H1 (cell line): ENCODE data around the gene GALNT9. TPM values are rescaled to one million over a fixed set of nuclear protein-coding genes. Genes with fewer than 3 reads are reported as not detected.

Source experiments
- CTCF ChIA-PET: fragments of 300-600 bp; sonication (Branson Sonifier 250); formaldehyde crosslinking; loops from one replicate; lab custom pipeline; 2021; ENCODE audit not compliant: partially characterized antibody; lab: Charles Lee
- POLR2A ChIA-PET: fragments of 300-600 bp; sonication (Branson Sonifier 250); formaldehyde crosslinking; loops from one replicate; lab custom pipeline; 2021; ENCODE audit warnings: inconsistent platforms; ENCODE audit not compliant: partially characterized antibody; lab: Charles Lee
- DNase-seq, 2 experiments: peaks; one replicate each; pipeline versions ENCODE4 v3.0.0 to v3.0.0-alpha.2; 2010 to 2022; ENCODE audit warnings: low spot score in 2 of 2, low read depth in 1 of 2, mixed read lengths in 1 of 2
- FAIRE-seq: peaks from 2 replicates; lab custom pipeline; 2011; peaks lifted over from hg19 to GRCh38; lab: Jason Lieb, UNC
- H2AFZ ChIP-seq: 2 replicates; pipeline ENCODE4 v1.8.1; 2012; ENCODE audit warnings: low read length, inconsistent platforms
- H2AK5ac ChIP-seq: 2 replicates; pipeline ENCODE4 v1.6.1; 2013; ENCODE audit warnings: low read depth, low read length
- H2BK120ac ChIP-seq: replicated peaks from 2 replicates; pipeline ENCODE3; 2013; ENCODE audit warnings: low read depth, low read length, inconsistent platforms
- H2BK12ac ChIP-seq: 2 replicates; pipeline ENCODE4 v1.6.1; 2013; ENCODE audit warnings: low read depth, low read length
- H2BK15ac ChIP-seq: 2 replicates; pipeline ENCODE4 v1.6.1; 2013; ENCODE audit warnings: low read length
- H2BK20ac ChIP-seq: 2 replicates; pipeline ENCODE4 v1.6.1; 2013; ENCODE audit warnings: low read length
- H2BK5ac ChIP-seq: 2 replicates; pipeline ENCODE4 v1.6.1; 2013; ENCODE audit warnings: low read depth, low read length
- H3K14ac ChIP-seq: 2 replicates; pipeline ENCODE4 v1.6.1; 2013; ENCODE audit warnings: inconsistent platforms; ENCODE audit not compliant: insufficient read length
- H3K18ac ChIP-seq: 2 replicates; pipeline ENCODE4 v1.6.1; 2013; ENCODE audit warnings: low read length; ENCODE audit errors: extremely low read depth
- H3K23ac ChIP-seq: 2 replicates; pipeline ENCODE4 v1.6.1; 2013; ENCODE audit warnings: inconsistent platforms; ENCODE audit not compliant: insufficient read length
- H3K23me2 ChIP-seq: 2 replicates; pipeline ENCODE4 v1.6.1; 2013; ENCODE audit warnings: low read depth, low read length
- H3K27ac ChIP-seq: 2 replicates; pipeline ENCODE4 v1.6.1; 2011; ENCODE audit warnings: low read depth, low read length, inconsistent platforms
- H3K27me3 ChIP-seq, 4 experiments: replicated peaks in 1 of 4; 1 replicate in 1 of 4; 2 replicates in 3 of 4; pipeline versions ENCODE4 v1.6.1 to v1.8.1; 2011 to 2013; ENCODE audit warnings: low read length in 3 of 4, mild to moderate bottlenecking in 3 of 4, inconsistent platforms in 2 of 4, mixed read lengths in 2 of 4, moderate library complexity in 1 of 4; ENCODE audit not compliant: control insufficient read depth in 3 of 4, insufficient read depth in 3 of 4; ENCODE audit errors: extremely low read depth in 1 of 4
- H3K36me3 ChIP-seq, 4 experiments: 2 replicates each; pipeline versions ENCODE4 v1.6.1 to v1.8.1; 2011 to 2013; ENCODE audit warnings: mild to moderate bottlenecking in 4 of 4, low read length in 3 of 4, moderate library complexity in 2 of 4, control low read depth in 1 of 4, inconsistent platforms in 1 of 4; ENCODE audit not compliant: insufficient read depth in 4 of 4, control insufficient read depth in 2 of 4
- H3K4ac ChIP-seq: replicated peaks from 2 replicates; pipeline ENCODE3; 2013; ENCODE audit warnings: low read length, low read depth, mixed read lengths, inconsistent platforms; ENCODE audit not compliant: insufficient read length
- H3K4me1 ChIP-seq, 4 experiments: replicated peaks in 1 of 4; 1 replicate in 1 of 4; 2 replicates in 3 of 4; pipeline versions ENCODE4 v1.6.1 to v1.8.1; 2011 to 2013; ENCODE audit warnings: low read length in 3 of 4, inconsistent platforms in 2 of 4, mixed read lengths in 1 of 4; ENCODE audit not compliant: insufficient read depth in 4 of 4, control insufficient read depth in 3 of 4
- H3K4me2 ChIP-seq, 2 experiments: 2 replicates each; pipeline versions ENCODE4 v1.6.1 to v1.8.1; 2011 to 2013; ENCODE audit warnings: low read depth in 2 of 2, low read length in 2 of 2, control low read depth in 1 of 2, inconsistent platforms in 1 of 2, mild to moderate bottlenecking in 1 of 2; ENCODE audit not compliant: insufficient read depth in 1 of 2
- H3K4me3 ChIP-seq, 4 experiments: fragments of 200-600, 300-600 bp in 1 of 4; sonication (generic), shearing (Covaris generic), sonication (Bioruptor Twin) in 1 of 4; 2 replicates each; pipeline versions ENCODE4 v1.5.1 to v1.8.1; 2011 to 2016; ENCODE audit warnings: low read length in 4 of 4, low read depth in 3 of 4, control low read depth in 2 of 4, inconsistent platforms in 2 of 4, mild to moderate bottlenecking in 2 of 4, mixed read lengths in 1 of 4, moderate library complexity in 1 of 4; ENCODE audit not compliant: insufficient read depth in 2 of 4; ENCODE audit errors: extremely low read depth in 1 of 4
- H3K56ac ChIP-seq: replicated peaks from 2 replicates; pipeline ENCODE3; 2013; ENCODE audit warnings: low read depth, mild to moderate bottlenecking, mixed read lengths, low read length, inconsistent platforms; ENCODE audit not compliant: insufficient read length
- H3K79me1 ChIP-seq: 2 replicates; pipeline ENCODE4 v1.6.1; 2013; ENCODE audit warnings: low read depth, low read length, control low read depth
- H3K79me2 ChIP-seq, 2 experiments: 2 replicates each; pipeline versions ENCODE4 v1.6.1 to v1.8.1; 2012 to 2013; ENCODE audit warnings: low read length in 2 of 2, mild to moderate bottlenecking in 2 of 2, inconsistent platforms in 1 of 2; ENCODE audit not compliant: insufficient read depth in 2 of 2, control insufficient read depth in 1 of 2
- H3K9ac ChIP-seq, 4 experiments: replicated peaks in 1 of 4; 1 replicate in 1 of 4; 2 replicates in 3 of 4; pipeline versions ENCODE4 v1.6.1 to v1.8.1; 2011 to 2013; ENCODE audit warnings: low read depth in 3 of 4, low read length in 3 of 4, control low read depth in 2 of 4, mild to moderate bottlenecking in 2 of 4, moderate library complexity in 2 of 4, inconsistent platforms in 1 of 4; ENCODE audit errors: extremely low read depth in 1 of 4
- H3K9me3 ChIP-seq, 2 experiments: 2 replicates each; pipeline versions ENCODE4 v1.6.1 to v1.8.1; 2012 to 2013; ENCODE audit warnings: mild to moderate bottlenecking in 2 of 2, moderate library complexity in 2 of 2, control low read depth in 1 of 2, inconsistent platforms in 1 of 2, low read depth in 1 of 2, low read length in 1 of 2, mixed read lengths in 1 of 2; ENCODE audit not compliant: insufficient read depth in 2 of 2
- H4K20me1 ChIP-seq, 2 experiments: replicated peaks in 1 of 2; 2 replicates each; pipeline versions ENCODE3 to v1.8.1; 2011 to 2013; ENCODE audit warnings: inconsistent platforms in 2 of 2, low read length in 2 of 2, mild to moderate bottlenecking in 1 of 2; ENCODE audit not compliant: insufficient read depth in 2 of 2, control insufficient read depth in 1 of 2
- H4K5ac ChIP-seq: 2 replicates; pipeline ENCODE4 v1.6.1; 2013; ENCODE audit warnings: low read length, low read depth, mixed read lengths, inconsistent platforms; ENCODE audit not compliant: insufficient read length
- H4K8ac ChIP-seq: 2 replicates; pipeline ENCODE4 v1.8.0; 2013; ENCODE audit warnings: mild to moderate bottlenecking, moderate library complexity, low read length, inconsistent platforms; ENCODE audit not compliant: insufficient read depth; ENCODE audit errors: extremely low read depth
- H4K91ac ChIP-seq: replicated peaks from 2 replicates; pipeline ENCODE3; 2013; ENCODE audit warnings: low read length, mixed read lengths, inconsistent platforms; ENCODE audit not compliant: insufficient read length
- BRCA1 ChIP-seq: IDR thresholded peaks from 2 replicates; pipeline ENCODE4 v1.6.1; 2012; ENCODE audit warnings: low read depth, low read length, improper control_type of control experiment
- CBX5 ChIP-seq: fragments of 300-800, 300-1000 bp; sonication (generic); IDR thresholded peaks from 2 replicates; pipeline ENCODE4 v1.7.1; 2016; ENCODE audit warnings: antibody characterized with exemption, low read length, low read depth
- CREB1 ChIP-seq: IDR thresholded peaks from 2 replicates; pipeline ENCODE4 v1.6.1; 2012; ENCODE audit warnings: inconsistent platforms
- EZH2 ChIP-seq: fragments of 200-600 bp; sonication (generic); IDR thresholded peaks from 2 replicates; pipeline ENCODE4 v1.7.1; 2012; ENCODE audit warnings: low read depth, mild to moderate bottlenecking, moderate library complexity, low read length, inconsistent platforms; ENCODE audit not compliant: severe bottlenecking
- FOSL1 ChIP-seq: IDR thresholded peaks from 2 replicates; pipeline ENCODE4 v1.6.1; 2011; ENCODE audit warnings: mild to moderate bottlenecking, low read depth, low read length, moderate library complexity; ENCODE audit not compliant: insufficient read depth
- NANOG ChIP-seq: IDR thresholded peaks from 2 replicates; pipeline ENCODE4 v1.6.1; 2011; ENCODE audit warnings: low read length, low read depth, mild to moderate bottlenecking, inconsistent platforms; ENCODE audit not compliant: insufficient read depth, poor library complexity, severe bottlenecking
- NRF1 ChIP-seq: IDR thresholded peaks from 2 replicates; pipeline ENCODE4 v1.6.1; 2011; ENCODE audit warnings: mild to moderate bottlenecking, low read depth, low read length, improper control_type of control experiment
- PHF8 ChIP-seq: fragments of 200-600 bp; sonication (generic); conservative IDR thresholded peaks from 2 replicates; pipeline ENCODE4 v1.7.1; 2012; ENCODE audit warnings: low read depth, mild to moderate bottlenecking, inconsistent platforms, low read length, moderate library complexity
- POLR2A ChIP-seq, 2 experiments: IDR thresholded peaks; 1 replicate in 1 of 2; 2 replicates in 1 of 2; pipeline ENCODE4 v1.6.1; 2011; ENCODE audit warnings: low read depth in 2 of 2, low read length in 2 of 2, mild to moderate bottlenecking in 2 of 2; ENCODE audit errors: control extremely low read depth in 1 of 2
- RNF2 ChIP-seq: fragments of 200-900, 300-1000 bp; sonication (generic); IDR thresholded peaks from 2 replicates; pipeline ENCODE4 v1.7.1; 2016; ENCODE audit warnings: borderline replicate concordance, low read depth, mild to moderate bottlenecking, antibody characterized with exemption, low read length; ENCODE audit not compliant: poor library complexity, severe bottlenecking; ENCODE audit errors: missing control alignments
- SAP30 ChIP-seq: fragments of 300-600 bp; sonication (generic); IDR thresholded peaks from 2 replicates; pipeline ENCODE4 v1.7.1; 2012; ENCODE audit warnings: low read length, moderate library complexity, mild to moderate bottlenecking, inconsistent platforms; ENCODE audit not compliant: insufficient read depth, insufficient replicate concordance
- SRF ChIP-seq: IDR thresholded peaks from 2 replicates; pipeline ENCODE4 v1.6.1; 2011; ENCODE audit warnings: mild to moderate bottlenecking, low read depth, low read length, moderate library complexity
- WGBS, 2 experiments: shearing (Covaris generic) in 1 of 2; methylation state at CpG; one replicate each; pipeline versions ENCODE4 v1.1.6 to v1.1.7; 2013 to 2015; ENCODE audit warnings: low lambda C conversion rate in 2 of 2, mixed read lengths in 2 of 2, inconsistent platforms in 1 of 2, low coverage in 1 of 2, missing lambda C conversion rate in 1 of 2; ENCODE audit not compliant: insufficient replicate concordance in 2 of 2, insufficient coverage in 1 of 2, insufficient read length in 1 of 2; ENCODE audit errors: extremely low coverage in 1 of 2, missing lambda C conversion rate in 1 of 2; 5-methylcytosine and 5-hydroxymethylcytosine counted together
- polyA plus RNA-seq, 7 experiments: library from polyadenylated mRNA; depleted of rRNA in 3 of 7; stranded (reverse) in 5 of 7; unstranded in 2 of 7; fragments of >200 nt in 5 of 7; fragments of 200-250 nt in 2 of 7; gene quantifications; 1 replicate in 5 of 7; 2 replicates in 1 of 7; 4 replicates in 1 of 7; pipeline versions ENCODE4 v1.2.1 to v1.2.3, GENCODE V29; 2011 to 2013; ENCODE audit warnings: missing spikeins in 2 of 7, mixed read lengths in 2 of 7
- total RNA-seq: library from RNA; stranded (reverse); fragmentation: NEBNext Ultra II Directional; extraction: Animal tissue kit (Norgen Biotek cat#: 25700); gene quantifications from 2 replicates; pipeline ENCODE4 v1.2.1, GENCODE V29; 2021

GALNT9 gene
- total and polyA plus RNA-seq, 2 of the 8 experiments (the other 6 are each of a cell fraction or from before 2014, with no cell fraction given): 2.0 to 3.6 TPM

DNA sequence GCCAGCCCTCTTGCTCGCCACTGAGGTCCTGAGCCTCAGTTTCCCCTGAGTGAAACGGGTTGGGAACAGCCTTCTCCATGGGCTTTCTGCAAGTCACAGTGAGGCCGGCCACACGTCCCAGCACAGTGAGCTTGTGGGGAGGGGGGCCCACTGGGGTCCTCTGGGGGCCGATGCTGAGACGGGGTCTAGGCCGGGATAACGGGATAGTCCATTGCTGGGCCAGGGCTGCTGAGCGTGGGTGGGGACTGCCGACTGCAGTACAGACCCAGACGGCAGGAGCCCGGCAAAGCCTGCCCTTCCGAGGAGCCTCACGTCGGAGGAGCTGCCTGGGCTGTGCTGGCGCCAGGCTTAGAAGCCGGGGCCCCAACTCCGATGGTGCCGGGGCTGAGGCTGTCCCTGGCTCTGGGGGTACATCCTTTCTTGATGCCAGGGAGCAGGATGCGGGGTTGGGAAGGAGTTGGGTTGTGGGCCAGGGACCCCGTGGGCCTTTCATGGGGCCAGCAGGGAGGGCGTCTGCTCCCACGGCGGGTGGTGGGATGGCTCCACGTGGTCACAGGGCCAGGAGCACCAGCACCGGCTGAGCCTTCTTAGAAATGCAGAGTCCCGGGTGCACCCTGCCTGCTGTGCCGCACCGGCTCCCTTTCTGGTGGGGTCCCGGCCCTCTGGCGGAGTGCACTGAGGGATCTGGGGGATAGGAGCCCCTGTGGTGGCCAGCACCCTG lies 160.9 kb downstream of the GALNT9 start:
- no peak overlapping the region for H3K4ac ChIP-seq
- H2BK12ac ChIP-seq: no peak overlapping the region
- H2AK5ac ChIP-seq: no peak overlapping the region
- H2AFZ ChIP-seq: no peak overlapping the region
- DNase-seq (no peak), FAIRE-seq (no peak)
- H3K9ac ChIP-seq: no peak overlapping the region
- H3K4me3 ChIP-seq: no peak overlapping the region
- H3K27ac ChIP-seq: no peak overlapping the region
- no peak overlapping the region for H4K91ac ChIP-seq
- H3K4me1 ChIP-seq: no peaks in the 10 kb centered on the region
- no peak overlapping the region for H3K23ac ChIP-seq
- ChIA-PET CTCF (interaction anchor here (1.0 to 1.4 kb wide), 3 partner anchors 10 to 246 kb away, joined by 3 to 4 read pairs (median 4); no protein-coding TSS in a partner anchor), POLR2A (interaction anchor here (1.0 to 1.5 kb wide), 3 partner anchors 11 to 21 kb away, joined by 3 read pairs; no protein-coding TSS in a partner anchor)
- H3K14ac ChIP-seq: no peak overlapping the region
- no peak overlapping the region for H3K18ac ChIP-seq
- H4K20me1 ChIP-seq: peaks cover 0 to 11% of the 10 kb centered on the region in 2 experiments
- H3K27me3 ChIP-seq: peaks cover 0 to 12% (median 9%) of the 10 kb centered on the region in 4 experiments; a peak in 4 of 7 replicates
- H3K79me1 ChIP-seq: no peaks in the 10 kb centered on the region
- 0 out of 2 replicates have a peak overlapping the region, but pooled peaks have one; percentile 25 for H4K8ac ChIP-seq
- H2BK15ac ChIP-seq: no peak overlapping the region
- H3K23me2 ChIP-seq: peaks cover 15% of the 10 kb centered on the region; the same call in 1 of the 2 replicates
- no peak overlapping the region for H2BK120ac ChIP-seq
- no peaks in the 10 kb centered on the region for H3K79me2 ChIP-seq
- no peak overlapping the region for H3K56ac ChIP-seq
- whole genome bisulfite sequencing, 2 experiments: 90% methylated on average over 26 of the region's 31 CpGs; no CpG with 5 or more reads in 1 of the 2 experiments
- no peak overlapping the region for H4K5ac ChIP-seq
- H3K4me2 ChIP-seq: no peak overlapping the region
- H3K9me3 ChIP-seq: no peaks in the 10 kb centered on the region
- H3K36me3 ChIP-seq: no peaks in the 10 kb centered on the region
- no peak overlapping the region for H2BK20ac ChIP-seq
- H2BK5ac ChIP-seq: no peak overlapping the region
- no peak for TF ChIP-seq EZH2
- TF ChIP-seq FOSL1: no peak
- no peak for TF ChIP-seq CREB1
- no peak for TF ChIP-seq SRF
- no peak for TF ChIP-seq NRF1
- no peak for TF ChIP-seq BRCA1
- TF ChIP-seq CBX5: no peak
- TF ChIP-seq RNF2: no peak
- TF ChIP-seq POLR2A (IDR thresholded peaks at IDR 0.05; ENCODE audit: control extremely low read depth in 1 of 2, low read depth in 2 of 2, low read length in 2 of 2): no peak
- no peak for TF ChIP-seq PHF8
- TF ChIP-seq NANOG: no peak
- no peak for TF ChIP-seq SAP30
